ENCODE data around the gene PLCB1.

GRCh38 chr20:8313073-8313472 is 181.0 kb downstream of the PLCB1 start:
- no peak for TF ChIP-seq POLR2A (IDR thresholded peaks at IDR 0.05)
- TF ChIP-seq CTCF (IDR thresholded peaks at IDR 0.05), result no peak

Measured in uterus (tissue), 2 donors.